Testis (tissue), 2 donors: Measurements from ENCODE around the gene EXOC3.

ENCODE experiments used
- CTCF ChIP-seq, 3 experiments: fragments of 450-650 bp in 2 of 3; fragments of 200-600 bp in 1 of 3; sonication (generic) in 1 of 3; IDR thresholded peaks; one replicate each; pipeline ENCODE4 v1.5.1; 2016 to 2019; ENCODE audit warnings: antibody characterized with exemption in 3 of 3, mild to moderate bottlenecking in 2 of 3, moderate library complexity in 1 of 3
- POLR2A ChIP-seq: fragments of 450-650 bp; IDR thresholded peaks from one replicate; pipeline ENCODE4 v1.6.1; 2017; ENCODE audit warnings: antibody characterized with exemption, mild to moderate bottlenecking, moderate library complexity

- TF ChIP-seq CTCF (IDR thresholded peaks at IDR 0.05) = no peak
- no peak for TF ChIP-seq POLR2A
Measured at GRCh38 chr5:497090-497700, 54.2 kb downstream of the EXOC3 start.
